ENCODE data around the gene PIP5K1B. TPM values are rescaled to one million over a fixed set of nuclear protein-coding genes. Genes with fewer than 3 reads are reported as not detected.
A peak's percentile ranks its signal among the peaks of the same experiment; 100 is the strongest.

Gene PIP5K1B
- total and polyA plus RNA-seq, 10 of the 15 experiments (the other 5 are each of a cell fraction or from before 2014, with no cell fraction given): 6.8 to 16.3 (median 10.6) TPM

DNA sequence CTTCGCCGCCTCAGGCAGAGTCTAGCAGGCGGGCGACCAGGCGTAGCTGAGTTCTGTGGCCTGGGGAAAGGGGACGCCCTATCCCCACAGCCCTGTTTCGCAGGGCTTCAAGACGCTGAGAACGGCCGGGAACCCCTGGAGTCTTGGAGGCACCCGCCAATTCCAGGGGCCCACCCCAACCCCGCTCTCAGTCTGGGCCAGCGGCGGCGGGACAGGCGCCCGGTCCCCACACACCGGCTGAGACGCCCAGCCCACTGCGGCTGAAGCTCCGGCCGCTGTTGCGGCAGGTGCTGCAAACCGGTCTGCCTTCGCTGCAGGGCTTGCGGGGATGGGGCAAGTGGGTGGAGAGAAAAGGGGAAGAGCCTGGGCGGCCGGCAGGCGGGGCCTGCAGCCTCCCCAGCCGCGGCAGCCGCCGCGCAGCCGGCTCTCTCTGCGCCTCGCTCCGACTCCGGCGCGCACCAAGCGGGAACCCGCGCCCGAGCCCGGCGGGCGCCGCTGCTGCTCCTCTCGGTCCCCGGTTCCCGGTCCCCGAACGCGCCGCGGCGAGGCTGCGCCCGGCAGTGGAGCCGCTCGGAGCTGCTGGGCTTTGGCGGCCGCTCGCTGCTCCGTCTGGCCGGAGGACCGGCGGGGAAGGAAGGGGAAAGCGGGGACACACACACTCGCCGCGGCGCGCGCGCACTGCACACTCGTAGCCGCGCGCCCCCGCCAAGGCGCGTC is at the start of gene PIP5K1B (continued):
- TF ChIP-seq, protein P1, sequence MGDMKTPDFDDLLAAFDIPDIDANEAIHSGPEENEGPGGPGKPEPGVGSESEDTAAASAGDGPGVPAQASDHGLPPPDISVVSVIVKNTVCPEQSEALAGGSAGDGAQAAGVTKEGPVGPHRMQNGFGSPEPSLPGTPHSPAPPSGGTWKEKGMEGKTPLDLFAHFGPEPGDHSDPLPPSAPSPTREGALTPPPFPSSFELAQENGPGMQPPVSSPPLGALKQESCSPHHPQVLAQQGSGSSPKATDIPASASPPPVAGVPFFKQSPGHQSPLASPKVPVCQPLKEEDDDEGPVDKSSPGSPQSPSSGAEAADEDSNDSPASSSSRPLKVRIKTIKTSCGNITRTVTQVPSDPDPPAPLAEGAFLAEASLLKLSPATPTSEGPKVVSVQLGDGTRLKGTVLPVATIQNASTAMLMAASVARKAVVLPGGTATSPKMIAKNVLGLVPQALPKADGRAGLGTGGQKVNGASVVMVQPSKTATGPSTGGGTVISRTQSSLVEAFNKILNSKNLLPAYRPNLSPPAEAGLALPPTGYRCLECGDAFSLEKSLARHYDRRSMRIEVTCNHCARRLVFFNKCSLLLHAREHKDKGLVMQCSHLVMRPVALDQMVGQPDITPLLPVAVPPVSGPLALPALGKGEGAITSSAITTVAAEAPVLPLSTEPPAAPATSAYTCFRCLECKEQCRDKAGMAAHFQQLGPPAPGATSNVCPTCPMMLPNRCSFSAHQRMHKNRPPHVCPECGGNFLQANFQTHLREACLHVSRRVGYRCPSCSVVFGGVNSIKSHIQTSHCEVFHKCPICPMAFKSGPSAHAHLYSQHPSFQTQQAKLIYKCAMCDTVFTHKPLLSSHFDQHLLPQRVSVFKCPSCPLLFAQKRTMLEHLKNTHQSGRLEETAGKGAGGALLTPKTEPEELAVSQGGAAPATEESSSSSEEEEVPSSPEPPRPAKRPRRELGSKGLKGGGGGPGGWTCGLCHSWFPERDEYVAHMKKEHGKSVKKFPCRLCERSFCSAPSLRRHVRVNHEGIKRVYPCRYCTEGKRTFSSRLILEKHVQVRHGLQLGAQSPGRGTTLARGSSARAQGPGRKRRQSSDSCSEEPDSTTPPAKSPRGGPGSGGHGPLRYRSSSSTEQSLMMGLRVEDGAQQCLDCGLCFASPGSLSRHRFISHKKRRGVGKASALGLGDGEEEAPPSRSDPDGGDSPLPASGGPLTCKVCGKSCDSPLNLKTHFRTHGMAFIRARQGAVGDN (IDR thresholded peaks at IDR 0.05): peak; percentile 37; the same call in 1 of the 2 replicates
- TF ChIP-seq ZNF274 (IDR thresholded peaks at IDR 0.05; ENCODE audit: insufficient read depth, insufficient read length) (no peak), NFXL1 (IDR thresholded peaks at IDR 0.05; ENCODE audit: borderline replicate concordance) (no peak), PAX8 (IDR thresholded peaks at IDR 0.05) (no peak), LARP7 (IDR thresholded peaks at IDR 0.05) (peak; percentile 96), STAT1 (conservative IDR thresholded peaks at IDR 0.05) (no peak), DPF2 (IDR thresholded peaks at IDR 0.05) (peak; percentile 76), SREBF2 (IDR thresholded peaks at IDR 0.05; ENCODE audit: low read length) (no peak), SIX5 (IDR thresholded peaks at IDR 0.05; ENCODE audit: low read depth, low read length, severe bottlenecking) (no peak), CREB1 (IDR thresholded peaks at IDR 0.05; ENCODE audit: low read depth) (no peak), ZNF217 (IDR thresholded peaks at IDR 0.05) (0 out of 2 replicates have a peak, but pooled peaks have one; percentile 29), NR2F1 (conservative IDR thresholded peaks at IDR 0.05) (0 out of 2 replicates have a peak, but pooled peaks have one; percentile 14), TCF7 (IDR thresholded peaks at IDR 0.05; ENCODE audit: borderline replicate concordance) (no peak), SREBF1 (IDR thresholded peaks at IDR 0.05; ENCODE audit: low read length) (no peak), ETV6 (conservative IDR thresholded peaks at IDR 0.05 in 1 of 2, IDR thresholded peaks at IDR 0.05 in 1 of 2; ENCODE audit: borderline replicate concordance in 1 of 2, low read depth in 1 of 2) (peak in 1 of 2 experiments; percentile 29; a peak in 1 of 4 replicates), CHD1 (IDR thresholded peaks at IDR 0.05; ENCODE audit: low read depth, low read length) (no peak), NRF1 (conservative IDR thresholded peaks at IDR 0.05; ENCODE audit: low read depth, low read length) (no peak), NR2C1 (IDR thresholded peaks at IDR 0.05) (no peak)
- TF ChIP-seq, protein P2, sequence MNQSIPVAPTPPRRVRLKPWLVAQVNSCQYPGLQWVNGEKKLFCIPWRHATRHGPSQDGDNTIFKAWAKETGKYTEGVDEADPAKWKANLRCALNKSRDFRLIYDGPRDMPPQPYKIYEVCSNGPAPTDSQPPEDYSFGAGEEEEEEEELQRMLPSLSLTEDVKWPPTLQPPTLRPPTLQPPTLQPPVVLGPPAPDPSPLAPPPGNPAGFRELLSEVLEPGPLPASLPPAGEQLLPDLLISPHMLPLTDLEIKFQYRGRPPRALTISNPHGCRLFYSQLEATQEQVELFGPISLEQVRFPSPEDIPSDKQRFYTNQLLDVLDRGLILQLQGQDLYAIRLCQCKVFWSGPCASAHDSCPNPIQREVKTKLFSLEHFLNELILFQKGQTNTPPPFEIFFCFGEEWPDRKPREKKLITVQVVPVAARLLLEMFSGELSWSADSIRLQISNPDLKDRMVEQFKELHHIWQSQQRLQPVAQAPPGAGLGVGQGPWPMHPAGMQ (IDR thresholded peaks at IDR 0.05; ENCODE audit: borderline replicate concordance): no peak
- TF ChIP-seq, protein P3, sequence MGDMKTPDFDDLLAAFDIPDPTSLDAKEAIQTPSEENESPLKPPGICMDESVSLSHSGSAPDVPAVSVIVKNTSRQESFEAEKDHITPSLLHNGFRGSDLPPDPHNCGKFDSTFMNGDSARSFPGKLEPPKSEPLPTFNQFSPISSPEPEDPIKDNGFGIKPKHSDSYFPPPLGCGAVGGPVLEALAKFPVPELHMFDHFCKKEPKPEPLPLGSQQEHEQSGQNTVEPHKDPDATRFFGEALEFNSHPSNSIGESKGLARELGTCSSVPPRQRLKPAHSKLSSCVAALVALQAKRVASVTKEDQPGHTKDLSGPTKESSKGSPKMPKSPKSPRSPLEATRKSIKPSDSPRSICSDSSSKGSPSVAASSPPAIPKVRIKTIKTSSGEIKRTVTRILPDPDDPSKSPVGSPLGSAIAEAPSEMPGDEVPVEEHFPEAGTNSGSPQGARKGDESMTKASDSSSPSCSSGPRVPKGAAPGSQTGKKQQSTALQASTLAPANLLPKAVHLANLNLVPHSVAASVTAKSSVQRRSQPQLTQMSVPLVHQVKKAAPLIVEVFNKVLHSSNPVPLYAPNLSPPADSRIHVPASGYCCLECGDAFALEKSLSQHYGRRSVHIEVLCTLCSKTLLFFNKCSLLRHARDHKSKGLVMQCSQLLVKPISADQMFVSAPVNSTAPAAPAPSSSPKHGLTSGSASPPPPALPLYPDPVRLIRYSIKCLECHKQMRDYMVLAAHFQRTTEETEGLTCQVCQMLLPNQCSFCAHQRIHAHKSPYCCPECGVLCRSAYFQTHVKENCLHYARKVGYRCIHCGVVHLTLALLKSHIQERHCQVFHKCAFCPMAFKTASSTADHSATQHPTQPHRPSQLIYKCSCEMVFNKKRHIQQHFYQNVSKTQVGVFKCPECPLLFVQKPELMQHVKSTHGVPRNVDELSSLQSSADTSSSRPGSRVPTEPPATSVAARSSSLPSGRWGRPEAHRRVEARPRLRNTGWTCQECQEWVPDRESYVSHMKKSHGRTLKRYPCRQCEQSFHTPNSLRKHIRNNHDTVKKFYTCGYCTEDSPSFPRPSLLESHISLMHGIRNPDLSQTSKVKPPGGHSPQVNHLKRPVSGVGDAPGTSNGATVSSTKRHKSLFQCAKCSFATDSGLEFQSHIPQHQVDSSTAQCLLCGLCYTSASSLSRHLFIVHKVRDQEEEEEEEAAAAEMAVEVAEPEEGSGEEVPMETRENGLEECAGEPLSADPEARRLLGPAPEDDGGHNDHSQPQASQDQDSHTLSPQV (IDR thresholded peaks at IDR 0.05): no peak
